IPS DF 6.9 (cell line): ENCODE data around the gene COL2A1.
A peak's percentile ranks its signal among the peaks of the same experiment; 100 is the strongest.

Experiments used
- DNase-seq: peaks from one replicate; pipeline ENCODE4 v3.0.0-alpha.2; 2013; ENCODE audit warnings: low read depth, low spot score
- H3K27ac ChIP-seq: one replicate; pipeline ENCODE4 v1.5.1; 2013; ENCODE audit warnings: low read length, control low read depth
- H3K27me3 ChIP-seq: 2 replicates; pipeline ENCODE4 v1.6.1; 2013; ENCODE audit warnings: mild to moderate bottlenecking, low read length; ENCODE audit not compliant: control insufficient read depth, insufficient read depth
- H3K36me3 ChIP-seq: 2 replicates; pipeline ENCODE4 v1.6.1; 2013; ENCODE audit warnings: low read length; ENCODE audit not compliant: control insufficient read depth, insufficient read depth
- H3K4me1 ChIP-seq: 2 replicates; pipeline ENCODE4 v1.6.1; 2013; ENCODE audit warnings: low read length; ENCODE audit not compliant: control insufficient read depth, insufficient read depth
- H3K4me3 ChIP-seq: 2 replicates; pipeline ENCODE4 v1.5.1; 2013; ENCODE audit warnings: mild to moderate bottlenecking, low read length
- H3K9me3 ChIP-seq: 2 replicates; pipeline ENCODE4 v1.6.1; 2013; ENCODE audit warnings: low read length, inconsistent platforms; ENCODE audit not compliant: control insufficient read depth, insufficient read depth
- WGBS: extraction: QIAGEN DNeasy Blood & Tissue Kit; methylation state at CpG from one replicate; pipeline ENCODE4 v1.1.7; 2013; ENCODE audit warnings: mixed read lengths, missing lambda C conversion rate; ENCODE audit not compliant: insufficient read length, insufficient coverage; 5-methylcytosine and 5-hydroxymethylcytosine counted together

COL2A1 gene

DNA sequence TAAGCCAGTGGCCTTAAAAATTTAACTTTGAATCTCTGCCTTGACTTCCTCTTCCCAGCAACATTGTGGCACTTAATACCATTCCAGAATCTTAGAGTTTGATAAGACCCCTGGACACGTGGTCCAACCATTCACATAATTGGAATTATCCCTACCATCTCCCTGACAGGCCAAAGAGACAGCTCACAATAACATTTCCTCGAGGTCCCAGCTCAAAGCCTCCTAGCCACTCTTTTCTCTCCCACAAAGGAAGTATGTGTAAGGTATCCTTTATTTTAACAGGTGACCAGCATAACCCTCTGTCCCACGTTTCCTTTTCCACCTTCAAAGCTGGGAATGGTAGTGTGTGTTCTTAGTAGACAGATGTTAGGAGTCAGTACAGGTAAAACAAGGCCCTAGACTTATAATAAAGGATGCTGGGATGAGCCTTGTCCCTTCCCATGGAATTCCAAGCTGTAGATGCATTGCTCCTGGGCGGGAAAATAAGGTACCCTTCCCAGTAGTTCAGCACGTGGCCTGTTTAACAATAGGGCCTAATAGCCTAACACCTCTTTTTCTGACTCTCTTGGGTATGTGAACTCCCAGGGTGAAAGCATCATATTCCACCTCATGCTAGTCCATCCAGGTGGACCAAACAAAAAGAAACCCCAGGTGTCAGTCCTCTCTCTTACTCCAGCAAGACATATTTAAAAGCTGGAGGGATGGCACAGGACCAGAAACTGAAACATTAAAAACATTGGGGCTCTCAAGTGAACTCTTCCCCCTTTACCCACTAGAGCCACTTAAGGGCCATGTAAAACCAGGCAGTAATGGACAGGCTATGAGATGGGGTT is 37.5 kb upstream of the COL2A1 start:
- peaks cover 7% of the 10 kb centered on the region; the same call in 1 of the 2 replicates for H3K36me3 ChIP-seq
- no peak for DNase-seq
- no peak overlapping the region for H3K4me3 ChIP-seq
- H3K9me3 ChIP-seq: no peaks in the 10 kb centered on the region; the same call in 1 of the 2 replicates
- no CpG with 5 or more reads among the region's 5 CpGs for WGBS
- no peak overlapping the region for H3K27ac ChIP-seq
- peaks cover 11% of the 10 kb centered on the region for H3K4me1 ChIP-seq
- H3K27me3 ChIP-seq: no peaks in the 10 kb centered on the region

GRCh38 chr12:48040354-48040753 is 36.1 kb upstream of the COL2A1 start:
- peaks cover 15% of the 10 kb centered on the region for H3K4me1 ChIP-seq
- H3K36me3 ChIP-seq: peaks cover 7% of the 10 kb centered on the region; the same call in 1 of the 2 replicates
- WGBS: no CpG with 5 or more reads among the region's 3 CpGs
- H3K9me3 ChIP-seq: no peaks in the 10 kb centered on the region; the same call in 1 of the 2 replicates
- H3K4me3 ChIP-seq: no peak overlapping the region
- no peak for DNase-seq
- no peak overlapping the region for H3K27ac ChIP-seq
- H3K27me3 ChIP-seq: no peaks in the 10 kb centered on the region

DNA sequence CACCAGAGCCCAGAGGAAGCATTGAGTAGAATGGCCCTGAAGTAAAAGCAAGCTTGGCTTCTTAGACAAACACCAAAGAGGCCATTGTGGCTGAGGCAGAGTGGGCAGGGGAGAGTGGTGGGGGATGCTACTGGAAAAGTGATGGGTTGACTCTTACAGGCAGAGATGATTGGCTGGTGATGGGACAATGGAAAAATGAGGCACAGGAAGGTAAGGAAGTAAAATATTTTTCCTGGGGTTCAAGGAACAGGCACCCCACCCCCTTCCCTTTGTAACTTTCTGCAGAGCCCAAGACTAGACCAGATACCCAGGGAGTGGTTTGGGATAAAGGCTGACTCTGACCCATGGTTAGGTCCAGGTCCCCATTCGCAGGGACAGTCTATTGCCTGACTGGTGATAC is 34.9 kb upstream of the COL2A1 start:
- H3K4me1 ChIP-seq: peaks cover 15% of the 10 kb centered on the region
- H3K27me3 ChIP-seq: peaks cover 1% of the 10 kb centered on the region; the same call in 1 of the 2 replicates
- no CpG with 5 or more reads among the region's 1 CpG for WGBS
- H3K27ac ChIP-seq: no peak overlapping the region
- DNase-seq: no peak
- H3K4me3 ChIP-seq: no peak overlapping the region
- no peaks in the 10 kb centered on the region for H3K9me3 ChIP-seq
- H3K36me3 ChIP-seq: no peaks in the 10 kb centered on the region

DNA sequence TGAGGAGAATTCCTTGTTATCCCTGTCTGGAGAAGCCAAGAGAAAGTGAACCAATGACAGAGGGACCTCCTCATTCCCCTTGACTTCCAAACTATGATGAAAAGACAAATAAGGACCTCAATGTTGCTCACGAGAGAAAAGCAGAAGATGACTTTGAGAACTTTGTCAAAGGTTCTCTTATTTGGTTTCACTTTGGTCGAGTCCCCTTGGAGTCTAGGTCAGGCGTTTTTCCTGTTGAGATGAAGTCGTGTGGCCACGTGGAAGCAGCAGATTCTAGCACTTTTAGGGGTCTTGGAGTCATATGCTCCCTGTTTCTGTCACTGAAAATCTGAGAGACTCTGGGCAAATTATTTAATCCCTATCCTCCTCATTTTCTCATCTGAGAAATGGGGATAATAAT is 33.8 kb upstream of the COL2A1 start:
- peaks cover 4% of the 10 kb centered on the region; the same call in 1 of the 2 replicates for H3K27me3 ChIP-seq
- H3K4me3 ChIP-seq: no peak overlapping the region
- no peaks in the 10 kb centered on the region for H3K36me3 ChIP-seq
- peaks cover 15% of the 10 kb centered on the region for H3K4me1 ChIP-seq
- DNase-seq: no peak
- no peaks in the 10 kb centered on the region for H3K9me3 ChIP-seq
- no CpG with 5 or more reads among the region's 5 CpGs for WGBS
- no peak overlapping the region for H3K27ac ChIP-seq

GRCh38 chr12:48037267-48037915 is 33.1 kb upstream of the COL2A1 start:
- peaks cover 15% of the 10 kb centered on the region for H3K4me1 ChIP-seq
- peak; percentile 89 for DNase-seq
- no peaks in the 10 kb centered on the region for H3K36me3 ChIP-seq
- no peak overlapping the region for H3K4me3 ChIP-seq
- no CpG with 5 or more reads among the region's 9 CpGs for WGBS
- no peaks in the 10 kb centered on the region for H3K9me3 ChIP-seq
- no peak overlapping the region for H3K27ac ChIP-seq
- H3K27me3 ChIP-seq: peaks cover 8% of the 10 kb centered on the region; the same call in 1 of the 2 replicates

GRCh38 chr12:48036818-48037217 is 32.5 kb upstream of the COL2A1 start:
- WGBS: no CpG with 5 or more reads among the region's 4 CpGs
- H3K4me3 ChIP-seq: no peak overlapping the region
- DNase-seq: no peak
- no peaks in the 10 kb centered on the region for H3K9me3 ChIP-seq
- no peaks in the 10 kb centered on the region for H3K36me3 ChIP-seq
- H3K27me3 ChIP-seq: peaks cover 9% of the 10 kb centered on the region; the same call in 1 of the 2 replicates
- no peak overlapping the region for H3K27ac ChIP-seq
- peaks cover 15% of the 10 kb centered on the region for H3K4me1 ChIP-seq

DNA sequence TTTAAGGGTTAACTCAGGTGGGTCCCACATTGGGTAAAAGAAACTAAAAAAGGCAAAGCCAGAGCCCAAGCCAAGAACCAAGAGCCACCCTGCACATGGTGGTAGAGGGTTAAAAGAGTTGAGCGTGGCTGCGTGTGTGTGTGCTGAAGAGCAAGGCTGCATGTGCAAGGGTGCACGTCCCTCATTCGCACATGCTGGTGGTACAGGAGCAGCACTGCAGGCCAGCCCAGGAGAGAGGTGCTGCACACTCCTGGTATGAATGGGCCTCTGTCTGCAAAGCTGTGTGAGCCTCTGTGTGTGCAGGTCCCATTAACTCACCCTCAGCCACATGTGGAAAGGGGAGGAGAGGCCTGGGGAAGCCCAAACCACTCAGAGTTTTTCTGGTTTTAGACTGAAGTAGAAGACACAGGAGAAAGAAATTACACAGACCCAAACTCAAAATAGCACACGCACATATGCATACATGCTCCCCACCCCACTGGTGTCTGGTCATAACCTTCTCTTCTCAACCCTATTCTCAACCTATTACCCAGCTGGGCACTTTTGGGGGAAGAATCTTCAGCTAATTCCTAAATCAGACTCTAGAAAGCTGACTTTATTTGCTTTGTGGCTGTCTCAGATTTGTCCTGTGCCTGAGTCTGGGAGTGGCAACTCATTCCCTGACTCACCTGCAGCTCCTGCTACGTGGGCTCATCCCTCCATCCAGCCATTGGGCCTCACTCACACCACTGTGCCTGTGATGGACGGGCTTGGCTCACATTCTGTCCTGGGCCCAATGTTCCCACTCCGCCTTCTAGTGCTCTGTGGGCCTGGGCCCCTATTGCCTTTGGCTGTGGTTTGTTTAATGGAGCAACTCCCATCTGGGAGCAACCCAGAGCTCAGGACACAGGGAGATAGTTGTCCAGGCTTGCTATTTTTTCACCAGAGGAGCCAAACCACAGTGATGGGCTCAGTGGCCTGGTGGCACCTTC is 30.8 kb upstream of the COL2A1 start:
- no CpG with 5 or more reads among the region's 8 CpGs for WGBS
- H3K27ac ChIP-seq: no peak overlapping the region
- no peak for DNase-seq
- H3K4me1 ChIP-seq: peaks cover 15% of the 10 kb centered on the region
- no peak overlapping the region for H3K4me3 ChIP-seq
- H3K36me3 ChIP-seq: no peaks in the 10 kb centered on the region
- H3K27me3 ChIP-seq: peaks cover 14% of the 10 kb centered on the region; the same call in 1 of the 2 replicates
- no peaks in the 10 kb centered on the region for H3K9me3 ChIP-seq

DNA sequence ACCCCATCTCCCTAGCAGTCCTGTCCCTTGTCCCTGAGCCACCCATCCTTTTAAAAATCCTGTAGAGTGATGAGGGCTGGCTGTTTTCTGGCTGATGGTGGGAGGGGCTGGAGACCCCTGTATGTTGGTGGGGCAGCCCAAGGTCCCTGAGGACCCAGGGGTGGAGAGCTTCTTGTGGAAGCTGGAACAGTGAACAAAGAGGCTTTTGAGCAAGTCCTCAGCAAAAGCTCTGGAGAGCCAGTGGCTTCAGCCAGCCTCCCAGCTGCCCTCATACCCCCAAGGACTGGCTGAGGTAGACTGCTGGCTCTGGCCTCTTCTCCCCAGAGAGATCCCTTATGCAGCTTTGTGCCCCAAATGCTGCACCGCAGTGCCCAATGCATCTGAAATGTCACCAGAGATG is 29.2 kb upstream of the COL2A1 start:
- DNase-seq: no peak
- no peaks in the 10 kb centered on the region for H3K36me3 ChIP-seq
- no peak overlapping the region for H3K4me3 ChIP-seq
- H3K27me3 ChIP-seq: peaks cover 26% of the 10 kb centered on the region; the same call in 1 of the 2 replicates
- H3K27ac ChIP-seq: no peak overlapping the region
- WGBS: no CpG with 5 or more reads among the region's 1 CpG
- no peaks in the 10 kb centered on the region for H3K9me3 ChIP-seq
- peaks cover 15% of the 10 kb centered on the region for H3K4me1 ChIP-seq

- Histone ChIP-seq H3K27me3 (peaks cover 30% of the 10 kb centered on the region; the same call in 1 of the 2 replicates), H3K9me3 (no peaks in the 10 kb centered on the region), H3K4me1 (peaks cover 9% of the 10 kb centered on the region), H3K27ac (no peak overlapping the region), H3K4me3 (no peak overlapping the region), H3K36me3 (no peaks in the 10 kb centered on the region)
- no peak for DNase-seq
- WGBS: no CpG with 5 or more reads among the region's 1 CpG
Measured at GRCh38 chr12:48032597-48032996, 28.3 kb upstream of the COL2A1 start.
